Thoracic aorta (tissue), 2 donors: ENCODE results near the gene GALNT12. TPM values are rescaled to one million over a fixed set of nuclear protein-coding genes. Genes with fewer than 3 reads are reported as not detected.

Experiments
- ATAC-seq: fragments of 150-250 bp; one replicate; pipeline ENCODE4 v1.8.0; 2017; ENCODE audit warnings: low read depth; ENCODE audit not compliant: insufficient number of reproducible peaks, low FRiP score
- DNase-seq: peaks from one replicate; pipeline ENCODE4 v3.0.0-alpha.2; 2020; ENCODE audit warnings: low spot score
- H3K27ac ChIP-seq, 2 donors: fragments of 200-600 bp; sonication (generic); 1 replicate in 1 of 2; 2 replicates in 1 of 2; pipeline ENCODE4 v1.5.1; 2016; ENCODE audit warnings: mild to moderate bottlenecking in 2 of 2, moderate library complexity in 2 of 2
- H3K27me3 ChIP-seq: fragments of 200-600 bp; sonication (generic); replicated peaks from 2 replicates; pipeline ENCODE4 v1.6.0; 2016; ENCODE audit warnings: mild to moderate bottlenecking; ENCODE audit not compliant: insufficient read depth
- H3K36me3 ChIP-seq: fragments of 200-600 bp; sonication (generic); one replicate; pipeline ENCODE4 v1.5.1; 2016
- H3K4me1 ChIP-seq, 2 donors: fragments of 200-600 bp; sonication (generic); 1 replicate in 1 of 2; 2 replicates in 1 of 2; pipeline versions ENCODE4 v1.5.1 to v1.6.0; 2016; ENCODE audit warnings: low read depth in 2 of 2, mild to moderate bottlenecking in 1 of 2; ENCODE audit not compliant: control insufficient read depth in 1 of 2
- H3K4me3 ChIP-seq: fragments of 200-600 bp; sonication (generic); 2 replicates; pipeline ENCODE4 v1.5.1; 2016; ENCODE audit warnings: mild to moderate bottlenecking
- H3K9me3 ChIP-seq: fragments of 200-600 bp; sonication (generic); 2 replicates; pipeline ENCODE4 v1.5.1; 2016
- total RNA-seq, 2 donors: library from RNA; depleted of rRNA; stranded (reverse); fragments of >200 nt; gene quantifications; one replicate each; pipeline versions ENCODE4 v1.1.0 to v1.2.3, GENCODE V29; 2016
- TF ChIP-seq, protein P1 (sequence below): fragments of 200-600 bp; sonication (generic); IDR thresholded peaks from one replicate; pipeline ENCODE4 v1.5.1; 2019; ENCODE audit warnings: antibody characterized with exemption

Gene GALNT12
- total RNA-seq, 2 donors from 2014 or later = 6.8 to 30.1 TPM

DNA sequence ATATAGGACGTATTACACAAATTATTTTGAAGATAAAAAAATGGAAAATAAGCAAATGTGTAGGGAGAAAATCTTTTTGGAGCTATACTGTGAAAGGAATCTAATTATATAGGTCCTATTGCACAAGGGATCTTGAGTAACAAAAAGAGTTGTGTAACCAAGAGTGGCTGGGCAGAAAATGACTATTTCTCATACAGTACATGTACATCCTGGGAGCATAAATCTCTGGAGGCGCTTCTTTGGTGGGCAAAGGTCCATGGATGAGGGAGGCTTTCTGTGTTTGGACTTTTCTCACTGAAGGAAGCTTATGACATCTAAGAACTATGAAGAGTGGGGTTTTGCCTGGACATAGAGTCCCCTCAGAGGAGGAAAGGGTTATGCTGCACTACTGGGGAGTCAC is 40.9 kb upstream of the GALNT12 start:
- peaks cover 7% of the 10 kb centered on the region for H3K9me3 ChIP-seq
- no peaks in the 10 kb centered on the region for H3K27me3 ChIP-seq
- H3K27ac ChIP-seq = no peak overlapping the region
- ATAC-seq (no peak), DNase-seq (no peak)
- TF ChIP-seq, protein P1, sequence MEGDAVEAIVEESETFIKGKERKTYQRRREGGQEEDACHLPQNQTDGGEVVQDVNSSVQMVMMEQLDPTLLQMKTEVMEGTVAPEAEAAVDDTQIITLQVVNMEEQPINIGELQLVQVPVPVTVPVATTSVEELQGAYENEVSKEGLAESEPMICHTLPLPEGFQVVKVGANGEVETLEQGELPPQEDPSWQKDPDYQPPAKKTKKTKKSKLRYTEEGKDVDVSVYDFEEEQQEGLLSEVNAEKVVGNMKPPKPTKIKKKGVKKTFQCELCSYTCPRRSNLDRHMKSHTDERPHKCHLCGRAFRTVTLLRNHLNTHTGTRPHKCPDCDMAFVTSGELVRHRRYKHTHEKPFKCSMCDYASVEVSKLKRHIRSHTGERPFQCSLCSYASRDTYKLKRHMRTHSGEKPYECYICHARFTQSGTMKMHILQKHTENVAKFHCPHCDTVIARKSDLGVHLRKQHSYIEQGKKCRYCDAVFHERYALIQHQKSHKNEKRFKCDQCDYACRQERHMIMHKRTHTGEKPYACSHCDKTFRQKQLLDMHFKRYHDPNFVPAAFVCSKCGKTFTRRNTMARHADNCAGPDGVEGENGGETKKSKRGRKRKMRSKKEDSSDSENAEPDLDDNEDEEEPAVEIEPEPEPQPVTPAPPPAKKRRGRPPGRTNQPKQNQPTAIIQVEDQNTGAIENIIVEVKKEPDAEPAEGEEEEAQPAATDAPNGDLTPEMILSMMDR = no peak
- H3K36me3 ChIP-seq = peaks cover 37% of the 10 kb centered on the region
- H3K4me3 ChIP-seq = no peak overlapping the region
- no peaks in the 10 kb centered on the region for H3K4me1 ChIP-seq

GRCh38 chr9:98767196-98767595 is 40.3 kb upstream of the GALNT12 start:
- H3K4me1 ChIP-seq = no peaks in the 10 kb centered on the region
- no peak for DNase-seq
- no peak overlapping the region for H3K27ac ChIP-seq
- H3K4me3 ChIP-seq = no peak overlapping the region
- no peaks in the 10 kb centered on the region for H3K27me3 ChIP-seq
- TF ChIP-seq, protein P1 = no peak
- no peak for ATAC-seq
- peaks cover 7% of the 10 kb centered on the region for H3K9me3 ChIP-seq
- peaks cover 43% of the 10 kb centered on the region for H3K36me3 ChIP-seq

DNA sequence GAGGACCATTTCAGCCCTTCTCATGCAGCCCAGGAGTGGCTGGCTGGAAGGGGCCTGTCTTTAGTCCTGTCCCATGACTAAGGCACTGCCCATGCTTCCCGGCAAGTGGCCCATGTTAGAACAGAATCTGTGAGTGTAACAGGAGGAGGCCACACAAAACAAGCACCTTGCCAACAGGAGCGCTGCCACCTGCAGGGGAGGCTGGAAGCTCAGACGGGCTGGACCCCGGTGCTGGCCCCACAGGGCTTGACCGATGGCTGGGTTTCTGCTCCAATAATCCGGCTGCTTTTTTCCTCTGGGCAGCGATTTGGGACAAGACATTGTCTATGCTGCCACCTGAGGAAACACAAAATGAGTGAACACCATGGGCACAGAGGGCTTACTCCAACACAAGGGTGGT is 39.6 kb upstream of the GALNT12 start:
- Histone ChIP-seq H3K36me3 (peaks cover 50% of the 10 kb centered on the region), H3K4me3 (no peak overlapping the region), H3K27me3 (no peaks in the 10 kb centered on the region), H3K9me3 (peaks cover 7% of the 10 kb centered on the region), H3K27ac (no peak overlapping the region), H3K4me1 (no peaks in the 10 kb centered on the region)
- DNase-seq (no peak), ATAC-seq (no peak)
- TF ChIP-seq, protein P1 = no peak

DNA sequence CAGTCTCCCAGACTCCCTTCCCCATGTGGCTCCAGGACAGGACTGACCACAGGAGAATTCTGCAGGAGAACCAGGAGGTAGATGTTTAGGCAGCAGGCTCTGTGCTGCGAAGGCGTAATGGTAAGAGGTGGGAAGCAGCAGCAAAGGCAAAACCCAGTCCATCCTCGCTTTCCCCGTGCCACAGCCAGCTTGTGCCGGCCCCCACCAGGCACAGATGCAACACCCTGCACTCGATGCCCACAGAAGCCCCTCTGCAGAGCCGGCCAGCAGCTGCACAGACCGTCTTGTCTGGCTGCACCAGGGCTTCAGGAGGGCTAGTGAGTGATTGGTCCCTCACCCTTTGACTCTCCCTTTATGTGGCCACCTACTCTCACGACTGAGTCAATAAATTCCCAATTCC is 39.1 kb upstream of the GALNT12 start:
- ATAC-seq = no peak
- Histone ChIP-seq H3K27ac (no peak overlapping the region), H3K9me3 (peaks cover 7% of the 10 kb centered on the region), H3K4me1 (no peaks in the 10 kb centered on the region), H3K36me3 (peaks cover 54% of the 10 kb centered on the region), H3K4me3 (no peak overlapping the region), H3K27me3 (no peaks in the 10 kb centered on the region)
- DNase-seq = no peak
- TF ChIP-seq, protein P1 = no peak

- TF ChIP-seq, protein P1 = no peak
- no peak overlapping the region for H3K4me3 ChIP-seq
- ATAC-seq (no peak), DNase-seq (no peak)
- no peaks in the 10 kb centered on the region for H3K4me1 ChIP-seq
- no peak overlapping the region for H3K27ac ChIP-seq
- no peaks in the 10 kb centered on the region for H3K9me3 ChIP-seq
- no peaks in the 10 kb centered on the region for H3K27me3 ChIP-seq
- peaks cover 64% of the 10 kb centered on the region for H3K36me3 ChIP-seq
Observed at GRCh38 chr9:98770717-98771116, 36.8 kb upstream of the GALNT12 start.
